Measurements from ENCODE around the gene FSTL4.

The FSTL4 gene

DNA sequence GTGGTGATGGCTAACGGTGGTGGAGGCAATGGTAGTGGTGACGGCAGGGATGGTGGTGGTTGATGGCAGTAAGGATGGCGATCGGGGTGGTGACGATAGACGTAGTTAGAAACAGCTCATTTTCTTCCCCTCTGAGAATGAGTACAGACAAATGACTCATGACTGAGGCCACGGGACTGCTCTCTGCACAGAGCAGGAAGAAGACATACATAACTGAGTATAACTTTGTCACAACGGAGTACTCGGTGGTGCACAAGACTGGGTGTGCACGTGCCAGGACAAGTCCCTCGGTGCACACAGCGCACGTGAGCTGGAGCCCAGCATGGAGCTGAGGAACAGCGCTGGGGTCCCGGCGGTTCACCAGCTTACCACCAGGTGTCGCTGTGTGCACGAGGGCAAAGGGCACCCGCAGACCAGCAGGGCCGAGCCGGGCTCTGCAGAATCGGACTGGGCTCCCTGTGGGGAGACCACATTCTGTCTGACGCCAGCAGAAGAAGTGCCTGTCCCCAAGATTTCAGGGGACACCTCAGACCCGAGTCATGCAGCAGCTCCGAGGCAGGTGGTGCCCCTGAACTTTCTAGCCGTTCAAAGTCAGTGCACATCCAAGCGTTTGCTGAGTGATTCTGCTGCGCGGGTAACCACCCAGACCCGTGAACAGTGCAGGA lies 188.6 kb downstream of the FSTL4 start:
- peak; percentile 55 to 62 for DNase-seq

DNA sequence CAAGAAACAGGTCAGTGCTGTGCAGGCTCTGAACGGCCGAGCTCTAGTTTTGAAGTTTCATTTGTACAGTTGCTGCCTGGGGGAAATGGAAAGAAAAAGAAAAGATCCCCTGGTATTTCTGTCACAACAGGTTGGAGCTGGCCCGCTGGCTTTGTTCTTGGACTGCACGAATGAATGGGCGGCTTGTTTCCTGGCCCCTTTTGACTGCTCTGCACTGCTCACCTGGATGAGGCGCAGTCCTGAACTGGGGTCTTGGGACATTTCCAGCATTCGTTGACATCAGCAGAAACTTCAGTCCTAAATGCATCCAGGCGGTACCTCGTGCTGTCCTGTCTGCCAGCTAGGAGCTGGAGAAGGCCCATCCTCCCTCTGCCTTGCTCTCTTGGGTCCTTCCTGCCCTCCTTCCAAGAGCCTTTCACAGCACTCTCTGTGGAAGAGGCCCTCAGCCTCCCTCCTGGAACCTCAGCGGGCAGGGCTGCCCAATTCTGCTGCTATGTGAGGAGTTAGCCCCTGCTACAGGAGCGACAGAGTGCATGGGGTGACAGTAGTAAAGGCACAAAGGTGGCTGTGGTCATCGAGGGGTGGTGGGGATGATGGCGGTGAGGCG lies 189.2 kb downstream of the FSTL4 start:
- no peak for DNase-seq

DNA sequence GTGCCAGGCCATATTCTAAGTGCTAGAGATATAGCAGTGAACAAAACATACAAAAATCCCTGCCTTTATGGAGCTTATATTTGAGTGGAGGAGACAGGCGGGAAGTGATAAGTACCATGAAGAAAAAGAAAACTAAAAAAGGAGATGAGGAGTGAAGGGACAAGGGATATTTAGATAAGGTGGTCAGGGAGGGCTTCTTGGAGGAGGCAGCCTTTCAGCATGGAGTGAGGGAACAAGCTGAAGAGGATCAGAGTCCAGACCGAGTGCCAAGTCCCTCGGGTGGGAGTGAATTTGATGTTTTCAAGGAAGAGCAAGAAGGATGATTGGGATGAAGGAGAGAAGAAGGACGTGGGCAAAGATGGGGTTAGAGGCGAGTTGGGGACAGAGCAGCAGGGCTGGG lies 190.5 kb downstream of the FSTL4 start:
- no peak for DNase-seq

DNA sequence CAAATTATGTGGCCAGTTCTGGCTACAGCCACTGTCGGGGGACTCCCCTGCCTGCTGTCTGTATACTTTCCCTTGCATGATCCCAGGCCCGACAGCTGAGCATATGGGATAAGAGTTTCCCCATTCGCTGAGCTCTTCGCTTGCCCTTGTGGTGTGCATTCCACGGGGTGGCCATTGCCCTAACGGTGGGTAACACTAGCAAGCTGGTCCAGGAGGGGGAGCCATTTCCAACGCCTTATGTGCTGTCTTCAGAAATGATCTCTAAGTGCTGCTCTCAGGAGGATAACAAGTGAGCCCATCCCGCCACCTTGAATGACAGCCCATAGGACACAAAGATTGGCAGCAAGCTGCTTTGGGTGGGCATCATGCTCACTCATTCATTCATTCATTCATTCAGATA lies 190.9 kb downstream of the FSTL4 start:
- DNase-seq, result no peak

DNA sequence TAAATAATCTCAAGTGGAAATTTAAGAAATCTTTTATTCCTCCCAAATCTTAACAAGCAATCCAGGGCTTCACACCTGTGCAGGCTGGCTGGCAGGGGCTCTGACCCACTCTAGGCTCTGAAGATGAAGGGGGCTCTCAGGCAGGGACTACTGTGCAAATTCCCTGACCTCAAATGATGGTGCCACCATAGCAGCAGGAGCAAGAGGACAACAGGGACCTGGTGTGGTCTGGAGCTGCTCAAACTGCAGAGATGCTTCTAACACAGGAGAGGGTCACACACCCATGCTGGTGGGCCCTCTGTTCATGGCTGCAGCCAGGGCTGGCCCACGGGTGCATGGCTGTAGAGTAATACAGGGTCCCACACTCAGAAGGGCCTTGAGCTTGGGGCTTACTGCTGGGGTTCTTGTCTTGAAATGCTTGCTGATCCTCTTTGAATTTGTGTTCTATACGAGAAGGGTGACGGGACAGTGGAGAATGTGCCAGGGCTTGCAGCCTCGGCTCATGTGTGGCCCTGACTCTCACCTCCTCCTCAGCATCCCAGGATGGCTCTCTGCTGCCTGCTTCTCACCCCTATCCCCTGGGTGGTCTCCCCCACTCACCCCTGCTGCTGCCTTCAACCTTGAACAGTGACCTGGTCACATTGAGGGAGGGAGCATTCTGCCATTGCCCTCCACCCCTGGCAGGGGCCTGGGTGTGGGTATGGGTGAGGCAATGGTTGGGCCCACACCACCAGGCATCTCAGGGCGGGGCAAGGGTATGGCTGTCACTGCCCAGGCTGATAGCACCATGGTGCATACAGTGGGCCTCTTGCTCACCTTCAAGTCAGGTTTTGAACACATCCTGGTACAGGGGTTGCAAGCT lies 191.7 kb downstream of the FSTL4 start:
- no peak for DNase-seq

DNA sequence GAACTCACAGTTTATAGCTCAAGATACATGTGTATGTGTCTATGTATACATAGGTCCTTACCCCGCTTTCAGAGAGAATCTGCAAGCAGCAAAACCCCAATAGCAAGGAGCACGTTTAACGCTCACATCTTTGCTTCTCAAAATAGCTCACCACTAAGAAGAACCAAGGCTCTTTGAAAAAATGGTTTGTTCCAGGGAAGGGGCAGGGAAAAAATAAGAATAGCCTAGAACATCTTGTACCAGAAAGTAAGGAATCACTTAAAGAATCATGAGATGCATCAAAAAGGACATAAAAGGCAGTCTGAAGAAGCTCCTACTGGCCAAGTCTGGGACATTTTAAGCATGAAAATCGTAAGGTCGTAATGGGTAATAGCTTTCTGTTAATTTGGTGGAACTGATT lies 196.4 kb downstream of the FSTL4 start:
- no peak for DNase-seq

DNA sequence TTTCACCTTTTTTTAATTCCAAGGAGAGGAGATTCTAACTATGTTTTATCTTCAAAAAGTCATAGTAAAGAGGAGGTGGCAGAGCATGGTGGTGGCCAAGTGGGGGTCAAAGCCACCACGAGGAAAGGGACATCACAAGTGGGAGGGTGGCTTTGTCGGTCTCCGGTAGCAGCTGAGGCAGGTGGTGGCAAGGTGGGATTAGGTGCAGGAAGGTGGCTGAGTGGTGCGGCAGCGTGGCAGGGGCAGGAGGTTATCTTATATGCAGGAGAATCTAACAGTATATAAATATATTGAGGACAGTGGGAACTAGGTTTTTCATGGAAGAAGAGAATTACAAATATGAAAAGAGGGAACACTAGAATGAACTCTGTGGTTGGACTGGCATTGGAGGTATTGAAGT lies 196.8 kb downstream of the FSTL4 start:
- DNase-seq, result no peak

DNA sequence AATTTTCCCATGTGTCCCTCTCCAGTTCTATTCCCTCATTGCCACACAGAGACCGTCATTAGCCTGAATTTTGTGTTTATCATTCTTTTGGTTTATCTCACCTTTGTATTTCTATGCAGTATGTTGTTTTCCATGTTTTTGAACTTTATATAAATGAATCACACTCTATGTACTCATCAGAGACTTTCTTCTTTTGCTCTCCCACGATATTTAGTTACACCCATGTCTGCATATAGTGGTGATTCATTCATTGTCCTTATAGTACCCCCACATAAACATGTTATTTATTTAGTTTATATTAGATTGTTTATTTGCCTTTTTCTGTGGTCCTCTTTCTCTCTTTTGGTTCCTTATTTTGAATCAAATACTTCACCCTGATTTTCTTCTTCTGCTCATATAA lies 199.7 kb downstream of the FSTL4 start:
- DNase-seq, result no peak

DNA sequence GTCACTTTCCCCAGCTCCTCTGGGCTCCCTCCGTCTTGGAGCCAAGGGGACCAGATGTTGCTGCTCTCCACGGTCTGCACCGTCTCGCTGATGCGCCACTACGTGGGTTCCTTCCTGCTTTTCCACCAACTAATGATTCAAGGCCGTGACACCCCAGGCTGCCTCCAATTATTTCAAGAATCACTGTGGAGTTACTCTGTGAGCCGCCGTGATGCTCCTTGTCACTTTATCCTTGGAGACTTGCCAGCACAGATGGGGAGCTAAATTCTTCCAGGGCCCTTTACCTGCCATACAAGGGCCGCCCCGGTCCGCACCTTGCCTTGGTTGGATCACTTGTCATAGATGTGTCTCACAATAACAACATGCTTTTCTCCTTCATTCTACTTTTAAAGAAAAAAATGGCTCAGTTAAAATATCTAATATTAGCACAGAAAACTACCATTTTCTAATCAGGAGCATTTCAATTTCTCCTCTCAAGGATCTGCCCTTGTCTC lies 202.0 kb downstream of the FSTL4 start:
- no peak for DNase-seq

DNA sequence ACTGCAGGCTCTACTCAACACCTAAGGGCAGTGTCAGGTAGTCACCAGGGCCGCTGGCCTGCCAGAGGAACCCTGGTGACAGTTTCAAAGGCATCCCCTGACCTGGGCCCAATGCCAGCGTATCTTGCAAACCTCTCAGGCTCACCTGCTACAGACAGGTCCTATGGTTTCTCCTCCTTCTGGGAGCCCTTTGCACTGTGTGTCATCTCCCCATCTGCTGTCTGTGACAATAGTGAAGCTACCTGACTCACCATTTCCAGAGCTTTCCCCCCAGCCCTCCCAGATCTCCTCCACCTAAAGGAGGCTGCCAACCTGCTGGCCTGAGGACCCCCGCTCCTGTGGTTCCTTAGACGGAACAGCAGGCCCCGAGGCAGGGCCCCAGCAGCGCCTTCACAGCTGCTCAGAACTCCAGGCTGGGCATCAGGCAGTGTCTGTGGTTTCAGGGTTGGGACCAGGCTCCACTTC lies 203.1 kb downstream of the FSTL4 start:
- no peak for DNase-seq

DNA sequence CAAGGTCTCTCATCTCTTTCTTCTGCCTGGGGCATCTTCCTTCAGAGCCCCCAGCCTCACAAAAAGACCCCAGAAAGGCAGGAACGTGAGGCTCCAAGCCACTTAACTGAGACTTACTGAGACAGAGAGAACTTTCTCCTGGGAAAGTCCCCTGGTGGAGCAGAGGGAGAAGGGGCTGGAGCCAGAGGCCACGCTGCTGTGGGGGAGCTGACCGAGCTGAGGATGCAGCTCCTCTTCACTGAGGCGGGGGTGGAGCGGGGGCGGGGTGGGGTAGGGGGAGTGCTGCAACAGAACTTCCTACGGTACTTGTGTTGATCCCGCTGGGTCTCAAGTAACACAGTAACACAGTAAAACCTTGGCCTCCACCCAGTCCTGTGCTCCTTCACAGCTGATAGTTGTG lies 204.0 kb downstream of the FSTL4 start:
- DNase-seq, result no peak

DNA sequence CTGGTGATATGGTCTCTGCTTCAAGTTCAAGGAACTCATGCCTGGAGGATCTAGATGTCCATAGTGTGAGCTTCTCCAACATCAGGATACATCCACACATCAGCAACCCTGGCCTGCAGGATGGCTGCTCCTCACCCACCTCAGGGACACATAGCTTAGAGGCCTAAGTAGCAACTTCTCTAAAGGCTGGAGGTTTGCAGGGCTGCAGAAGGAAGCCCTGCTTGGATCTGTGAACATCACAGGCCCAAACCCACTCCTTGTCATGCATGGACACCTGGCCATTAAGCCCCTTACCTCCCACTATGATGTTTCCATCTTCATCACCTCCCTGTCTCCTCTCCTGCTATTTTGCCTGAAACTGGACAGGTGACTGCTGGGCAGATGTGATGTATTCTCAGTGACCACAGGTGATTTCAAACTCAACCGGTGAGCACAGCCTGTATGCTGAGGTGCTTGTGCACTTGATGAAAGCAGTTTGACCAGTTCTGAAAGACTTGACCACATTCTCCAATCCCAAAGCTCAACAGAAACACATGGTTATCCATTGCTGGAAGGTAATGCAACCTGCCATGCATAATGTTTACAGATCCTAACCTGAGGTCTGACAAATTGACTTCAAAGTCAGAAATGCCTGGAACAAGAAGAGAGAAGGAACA lies 205.2 kb downstream of the FSTL4 start:
- no peak for DNase-seq

DNA sequence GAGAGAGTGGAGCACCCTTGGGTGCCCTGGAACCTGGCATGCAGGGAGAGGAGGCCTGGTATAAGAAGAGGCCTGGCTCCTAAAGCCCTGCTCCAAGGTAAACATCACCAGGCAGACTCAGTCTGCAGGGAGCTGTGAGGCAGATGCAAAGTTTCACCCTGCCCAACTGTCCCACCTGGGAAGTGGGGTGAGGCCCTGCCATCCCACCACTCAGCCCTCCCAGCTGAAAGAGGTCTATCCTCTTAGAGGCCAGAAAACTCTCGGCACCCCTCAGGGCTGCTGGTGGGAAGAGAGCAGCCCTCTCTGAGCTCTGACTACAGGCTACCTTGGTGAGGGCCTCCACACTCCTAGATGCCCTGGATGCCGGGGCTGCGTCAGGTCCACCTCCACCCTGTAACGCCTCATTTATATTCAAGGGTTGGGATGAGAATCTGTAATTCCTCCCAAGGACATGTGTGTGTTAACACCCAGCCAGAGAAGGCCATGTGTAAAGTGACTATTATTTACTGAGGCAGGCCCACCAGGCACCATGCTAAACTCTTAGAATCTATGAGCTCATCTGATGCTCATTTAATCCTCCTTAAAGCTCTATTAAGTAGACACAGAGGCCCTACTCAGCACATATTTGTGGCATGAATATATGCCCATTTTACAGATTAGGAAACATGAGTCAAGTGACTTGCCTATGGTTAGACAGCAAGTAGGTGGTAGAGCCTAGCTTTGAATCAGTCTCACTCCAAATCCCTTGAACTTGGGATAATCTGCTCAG lies 205.9 kb downstream of the FSTL4 start:
- no peak for DNase-seq

DNA sequence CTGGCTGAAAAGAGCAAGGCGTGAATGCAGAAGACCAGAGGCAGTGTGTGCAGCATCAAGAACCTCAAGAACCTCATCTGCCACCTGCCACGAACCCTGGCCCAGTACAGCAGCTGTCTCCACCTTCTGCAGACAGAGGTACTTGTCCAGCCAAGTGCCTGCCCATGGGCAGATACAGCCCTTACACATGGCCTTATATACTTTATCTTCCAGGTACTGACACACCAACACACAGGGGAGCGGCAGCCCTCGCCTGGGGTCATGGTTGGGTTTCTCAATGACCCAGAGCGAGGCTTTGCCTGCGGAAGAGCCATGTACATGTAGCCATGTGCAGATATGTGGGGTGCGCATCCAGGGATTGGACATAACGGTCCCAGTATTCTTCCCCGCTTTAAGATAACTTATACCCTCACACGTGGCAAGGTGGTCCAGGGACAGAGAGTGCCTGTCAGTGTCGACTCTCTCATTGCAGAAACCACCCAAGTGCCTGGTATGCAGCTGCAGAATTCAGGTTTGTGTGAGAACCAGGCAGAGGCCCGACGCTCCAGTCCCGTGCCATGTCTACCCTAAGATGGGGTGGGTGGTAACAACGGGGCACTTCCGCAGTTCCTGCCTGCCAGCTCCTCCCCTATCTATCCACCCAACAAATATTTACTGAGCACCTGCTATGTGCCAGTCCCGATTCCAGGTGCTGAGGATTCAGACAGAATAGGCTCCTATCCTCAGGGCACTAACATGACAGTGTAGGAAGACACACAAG lies 206.9 kb downstream of the FSTL4 start:
- no peak for DNase-seq

DNA sequence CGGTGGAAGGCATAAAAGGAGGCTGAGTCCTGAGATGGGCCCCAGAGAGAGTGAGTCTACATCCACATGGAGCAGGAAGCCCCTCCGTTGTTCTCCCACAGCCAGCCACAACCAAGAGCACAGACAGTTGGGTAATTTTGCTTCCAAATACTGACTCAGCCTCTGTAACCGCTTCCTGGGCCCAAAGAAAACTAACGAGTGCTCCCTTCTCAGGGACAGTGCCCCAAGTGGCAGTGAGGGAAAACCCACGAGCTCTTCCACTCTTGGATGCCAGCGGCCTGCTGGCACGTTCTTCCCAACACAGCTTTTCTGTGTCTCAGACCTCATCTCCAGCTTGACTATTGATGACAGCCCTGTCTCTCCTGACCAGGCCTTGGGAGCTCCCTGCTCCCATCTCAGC lies 207.6 kb downstream of the FSTL4 start:
- DNase-seq, result no peak

DNA sequence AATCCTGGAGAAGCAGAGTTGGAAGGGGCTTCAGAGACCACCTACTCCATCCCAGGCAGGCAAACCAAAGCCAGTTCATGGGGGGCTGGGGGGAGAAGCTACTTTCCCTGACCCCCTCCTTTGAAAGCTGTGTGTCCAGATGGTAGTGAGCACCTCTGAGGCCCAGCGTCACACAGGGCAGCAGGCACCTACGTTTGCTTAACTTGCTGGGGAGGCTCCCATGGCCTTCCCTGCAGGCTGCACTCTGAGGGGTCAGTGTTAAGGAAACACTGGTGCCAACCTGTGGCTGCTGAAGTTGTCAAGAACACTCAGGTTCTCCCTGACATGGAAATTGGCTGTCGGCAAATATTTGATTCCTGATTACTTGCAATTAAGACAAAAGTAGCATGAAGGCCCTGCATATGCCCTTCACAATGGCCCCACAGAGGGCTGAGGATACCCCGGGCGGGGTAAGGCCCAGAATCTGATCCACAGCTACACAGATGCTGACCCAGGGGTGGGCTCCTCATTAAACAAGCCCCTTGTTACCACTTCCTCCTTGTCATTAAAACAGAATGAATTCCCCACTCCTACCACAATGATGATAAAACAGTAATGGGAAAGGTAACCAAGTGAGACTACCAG lies 208.5 kb downstream of the FSTL4 start:
- DNase-seq, result no peak

DNA sequence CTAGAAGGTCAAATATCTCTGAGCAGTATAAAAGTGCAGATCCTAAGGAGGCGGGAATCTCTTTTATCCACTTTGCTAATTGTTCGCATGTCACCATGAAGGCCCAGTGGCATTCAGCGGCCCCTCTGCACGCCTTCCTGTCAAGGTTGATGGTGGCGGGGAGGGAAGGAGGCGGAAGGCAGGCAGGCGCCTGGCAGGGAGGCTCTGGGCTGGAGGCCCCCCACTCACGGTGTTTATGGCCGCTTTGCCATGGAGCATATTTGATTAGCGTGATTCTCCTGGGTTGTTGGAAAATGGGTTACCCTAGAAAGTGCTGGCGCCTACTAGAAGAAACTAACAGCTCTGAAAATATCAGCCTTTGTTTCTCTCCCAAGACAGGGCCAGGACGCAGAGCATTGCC lies 209.6 kb downstream of the FSTL4 start:
- DNase-seq, result no peak

DNA sequence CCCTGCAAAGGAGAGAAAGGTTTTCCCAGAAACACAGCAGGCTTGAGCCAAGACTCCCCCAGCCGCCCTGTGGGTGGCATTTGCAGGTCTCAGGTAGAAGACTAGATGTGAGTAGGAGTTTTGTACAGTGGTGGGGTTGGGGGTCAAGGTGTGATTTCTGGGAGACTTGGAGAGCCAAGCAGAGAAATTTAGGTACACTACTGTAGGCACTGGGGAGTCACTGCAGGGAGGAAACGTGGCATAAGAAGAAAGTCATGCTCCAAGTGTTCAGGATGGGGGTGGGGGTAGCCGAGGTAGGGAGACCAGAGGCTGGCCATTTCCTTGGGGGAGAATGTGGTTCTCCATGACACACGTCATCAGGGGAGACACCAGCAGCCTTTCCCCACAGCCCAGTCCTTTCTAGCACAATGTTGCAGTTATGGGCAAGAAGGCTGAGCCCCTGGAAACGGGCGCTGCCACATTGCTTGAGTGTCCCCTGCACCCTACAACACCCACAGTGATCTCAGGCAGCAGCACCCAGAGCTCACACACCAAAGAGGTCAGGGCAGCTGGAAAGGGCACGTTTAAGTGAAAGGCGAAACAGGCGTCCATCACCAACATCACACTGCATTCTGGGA lies 210.5 kb downstream of the FSTL4 start:
- no peak for DNase-seq

DNA sequence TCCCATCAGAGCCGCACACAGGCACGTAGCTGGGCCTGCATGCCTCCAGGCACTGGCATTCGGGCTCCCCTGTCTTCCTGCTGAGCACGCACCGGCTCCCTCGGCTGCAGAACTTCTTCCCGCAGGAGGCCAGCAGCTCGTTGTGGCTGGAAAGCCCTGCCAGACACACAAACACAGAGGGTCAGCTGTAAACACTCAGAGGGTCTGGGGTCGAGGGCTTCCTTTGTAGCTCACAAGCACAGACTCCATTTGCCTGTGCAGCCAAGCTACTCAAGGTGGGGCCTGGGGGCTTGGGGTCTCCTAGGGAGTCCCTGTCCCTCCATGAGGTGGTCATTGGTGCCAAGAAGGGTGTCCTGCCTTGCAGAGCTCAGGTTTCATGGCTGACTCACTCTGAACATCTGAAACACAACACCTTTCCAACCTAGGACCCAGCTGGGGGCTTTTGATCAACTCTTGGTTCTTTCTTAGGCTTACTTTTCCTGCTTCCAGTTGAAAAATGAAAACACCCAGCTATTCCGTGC lies 211.4 kb downstream of the FSTL4 start:
- DNase-seq, result no peak

DNA sequence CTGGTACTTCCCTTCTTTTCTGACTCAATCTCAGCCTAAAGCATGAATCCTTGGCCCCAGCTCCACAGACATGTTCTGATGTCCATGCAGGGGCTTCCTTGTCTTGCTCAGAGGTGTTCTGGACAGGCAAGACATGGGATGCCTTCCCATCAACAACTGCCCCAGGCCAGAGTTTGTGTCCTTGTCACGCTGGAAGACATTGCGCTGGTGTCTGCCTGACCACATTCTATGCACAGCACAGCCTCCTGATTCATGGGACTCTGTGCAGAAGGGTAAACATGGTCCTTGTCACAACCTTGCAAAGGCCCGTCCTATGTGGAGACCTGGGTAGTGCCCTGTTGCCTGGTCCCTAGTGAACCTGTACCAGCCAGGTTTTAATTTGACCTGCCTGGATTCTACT lies 212.2 kb downstream of the FSTL4 start:
- DNase-seq, result no peak
